Stimulated activated CD4-positive, alpha-beta T cell treated with anti-CD3 and anti-CD28 coated beads, Interleukin-1b, Interleukin-23, amount 100 ng/mL, for 1 hour (primary cell): ENCODE measurements around the gene SREBF1.
A peak's percentile ranks its signal among the peaks of the same experiment; 100 is the strongest.

Experiments used
- DNase-seq, 2 donors: peaks; one replicate each; pipeline ENCODE4 v3.0.0-alpha.2; 2020; ENCODE audit warnings: low read depth in 2 of 2

The SREBF1 gene

GRCh38 chr17:17824783-17825614 is 11.8 kb downstream of the SREBF1 start:
- DNase-seq: no peak

- no peak for DNase-seq
These were observed 12.5 kb downstream of the SREBF1 start for GRCh38 chr17:17824119-17824782.

GRCh38 chr17:17823433-17824118 is 13.2 kb downstream of the SREBF1 start:
- DNase-seq: peak; percentile 39 to 48

GRCh38 chr17:17822616-17823015 is 14.2 kb downstream of the SREBF1 start:
- no peak for DNase-seq

GRCh38 chr17:17822189-17822588 is 14.6 kb downstream of the SREBF1 start:
- DNase-seq: no peak

GRCh38 chr17:17820463-17821158 is 16.2 kb downstream of the SREBF1 start:
- no peak for DNase-seq

GRCh38 chr17:17820046-17820445 is 16.7 kb downstream of the SREBF1 start:
- DNase-seq: no peak

- DNase-seq: peak in 1 of 2 donors; percentile 38
These were observed 17.2 kb downstream of the SREBF1 start for GRCh38 chr17:17819561-17819995.

GRCh38 chr17:17819111-17819510 is 17.7 kb downstream of the SREBF1 start:
- DNase-seq: no peak

GRCh38 chr17:17818088-17818526 is 18.7 kb downstream of the SREBF1 start:
- DNase-seq: no peak

- no peak for DNase-seq
These were observed 19.2 kb downstream of the SREBF1 start for GRCh38 chr17:17817552-17817947.

GRCh38 chr17:17816831-17817551 is 19.8 kb downstream of the SREBF1 start:
- no peak for DNase-seq

- DNase-seq: no peak
These were observed 20.5 kb downstream of the SREBF1 start for GRCh38 chr17:17816240-17816814.

- no peak for DNase-seq
These were observed 21.2 kb downstream of the SREBF1 start for GRCh38 chr17:17815436-17816200.

- DNase-seq: no peak
These were observed 21.8 kb downstream of the SREBF1 start for GRCh38 chr17:17815062-17815406.

GRCh38 chr17:17814162-17815061 is 22.4 kb downstream of the SREBF1 start:
- DNase-seq: no peak

GRCh38 chr17:17813725-17814095 is 23.1 kb downstream of the SREBF1 start:
- DNase-seq: no peak

GRCh38 chr17:17813055-17813724 is 23.6 kb downstream of the SREBF1 start:
- no peak for DNase-seq
